Measurements from ENCODE around the gene CAMK4.
A peak's percentile ranks its signal among the peaks of the same experiment; 100 is the strongest.

The CAMK4 gene

GRCh38 chr5:111514087-111514486 is 289.9 kb downstream of the CAMK4 start:
- H3K27ac ChIP-seq (ENCODE audit: low read depth, low read length) = no peak overlapping the region
- peak overlapping the region; percentile 4; the same call in 1 of the 2 replicates for H3K9ac ChIP-seq (ENCODE audit: low read depth, low read length)
- WGBS = no CpG with 5 or more reads among the region's 3 CpGs
- no peaks in the 10 kb centered on the region for H3K36me3 ChIP-seq (ENCODE audit: insufficient read depth, low read length)
- peaks cover 35% of the 10 kb centered on the region for H3K4me1 ChIP-seq (ENCODE audit: insufficient read depth, low read length)
- H3K4me3 ChIP-seq (ENCODE audit: low read length) = no peak overlapping the region
- no peaks in the 10 kb centered on the region for H3K27me3 ChIP-seq (ENCODE audit: insufficient read depth, low read length)
- H3K9me3 ChIP-seq (ENCODE audit: insufficient read depth, low read depth, low read length) = no peaks in the 10 kb centered on the region

- peaks cover 11% of the 10 kb centered on the region for H3K4me1 ChIP-seq (ENCODE audit: insufficient read depth, low read length)
- WGBS = 95% methylated on average over 5 of the region's 5 CpGs
- H3K4me3 ChIP-seq (ENCODE audit: low read length) = no peak overlapping the region
- no peak overlapping the region for H3K27ac ChIP-seq (ENCODE audit: low read depth, low read length)
- no peaks in the 10 kb centered on the region for H3K36me3 ChIP-seq (ENCODE audit: insufficient read depth, low read length)
- no peak overlapping the region for H3K9ac ChIP-seq (ENCODE audit: low read depth, low read length)
- no peaks in the 10 kb centered on the region for H3K9me3 ChIP-seq (ENCODE audit: insufficient read depth, low read depth, low read length)
- H3K27me3 ChIP-seq (ENCODE audit: insufficient read depth, low read length) = no peaks in the 10 kb centered on the region
These were observed 293.8 kb downstream of the CAMK4 start for GRCh38 chr5:111517853-111518501.

- Histone ChIP-seq H3K9ac (ENCODE audit: low read depth, low read length) (no peak overlapping the region), H3K27ac (ENCODE audit: low read depth, low read length) (no peak overlapping the region), H3K27me3 (ENCODE audit: insufficient read depth, low read length) (no peaks in the 10 kb centered on the region), H3K4me1 (ENCODE audit: insufficient read depth, low read length) (peaks cover 4% of the 10 kb centered on the region; the same call in 1 of the 2 replicates), H3K9me3 (ENCODE audit: insufficient read depth, low read depth, low read length) (no peaks in the 10 kb centered on the region), H3K36me3 (ENCODE audit: insufficient read depth, low read length) (no peaks in the 10 kb centered on the region), H3K4me3 (ENCODE audit: low read length) (no peak overlapping the region)
- 95% methylated on average over 2 of the region's 2 CpGs for WGBS
These were observed 294.6 kb downstream of the CAMK4 start for GRCh38 chr5:111518777-111519176.

GRCh38 chr5:111520908-111521307 is 296.7 kb downstream of the CAMK4 start:
- H3K9ac ChIP-seq (ENCODE audit: low read depth, low read length) = no peak overlapping the region
- H3K4me1 ChIP-seq (ENCODE audit: insufficient read depth, low read length) = no peaks in the 10 kb centered on the region
- 99% methylated on average over 3 of the region's 3 CpGs for WGBS
- no peaks in the 10 kb centered on the region for H3K27me3 ChIP-seq (ENCODE audit: insufficient read depth, low read length)
- H3K36me3 ChIP-seq (ENCODE audit: insufficient read depth, low read length) = no peaks in the 10 kb centered on the region
- H3K4me3 ChIP-seq (ENCODE audit: low read length) = no peak overlapping the region
- no peaks in the 10 kb centered on the region for H3K9me3 ChIP-seq (ENCODE audit: insufficient read depth, low read depth, low read length)
- no peak overlapping the region for H3K27ac ChIP-seq (ENCODE audit: low read depth, low read length)

- H3K27me3 ChIP-seq (ENCODE audit: insufficient read depth, low read length) = no peaks in the 10 kb centered on the region
These were observed 303.9 kb downstream of the CAMK4 start for GRCh38 chr5:111528056-111528455.

GRCh38 chr5:111530298-111530740 is 306.1 kb downstream of the CAMK4 start:
- Histone ChIP-seq H3K36me3 (ENCODE audit: insufficient read depth, low read length) (no peaks in the 10 kb centered on the region), H3K27me3 (ENCODE audit: insufficient read depth, low read length) (no peaks in the 10 kb centered on the region), H3K4me3 (ENCODE audit: low read length) (no peak overlapping the region), H3K27ac (ENCODE audit: low read depth, low read length) (no peak overlapping the region), H3K9me3 (ENCODE audit: insufficient read depth, low read depth, low read length) (no peaks in the 10 kb centered on the region), H3K4me1 (ENCODE audit: insufficient read depth, low read length) (no peaks in the 10 kb centered on the region), H3K9ac (ENCODE audit: low read depth, low read length) (no peak overlapping the region)
- 82% methylated on average over 9 of the region's 10 CpGs for WGBS

More at GRCh38 chr5:111528056-111528455, 303.9 kb downstream of the CAMK4 start:
- 94% methylated on average over 2 of the region's 3 CpGs for whole genome bisulfite sequencing
- Histone ChIP-seq H3K36me3 (ENCODE audit: insufficient read depth, low read length) (no peaks in the 10 kb centered on the region), H3K9ac (ENCODE audit: low read depth, low read length) (no peak overlapping the region), H3K4me3 (ENCODE audit: low read length) (no peak overlapping the region), H3K9me3 (ENCODE audit: insufficient read depth, low read depth, low read length) (no peaks in the 10 kb centered on the region), H3K27ac (ENCODE audit: low read depth, low read length) (no peak overlapping the region), H3K4me1 (ENCODE audit: insufficient read depth, low read length) (no peaks in the 10 kb centered on the region)

GRCh38 chr5:111532886-111533582 is 308.9 kb downstream of the CAMK4 start:
- H3K27ac ChIP-seq (ENCODE audit: low read depth, low read length) = no peak overlapping the region
- H3K9me3 ChIP-seq (ENCODE audit: insufficient read depth, low read depth, low read length) = no peaks in the 10 kb centered on the region
- no peaks in the 10 kb centered on the region for H3K27me3 ChIP-seq (ENCODE audit: insufficient read depth, low read length)
- H3K4me1 ChIP-seq (ENCODE audit: insufficient read depth, low read length) = no peaks in the 10 kb centered on the region
- no peak overlapping the region for H3K9ac ChIP-seq (ENCODE audit: low read depth, low read length)
- WGBS = 88% methylated on average over 2 of the region's 5 CpGs
- no peak overlapping the region for H3K4me3 ChIP-seq (ENCODE audit: low read length)
- no peaks in the 10 kb centered on the region for H3K36me3 ChIP-seq (ENCODE audit: insufficient read depth, low read length)

- no peaks in the 10 kb centered on the region for H3K9me3 ChIP-seq (ENCODE audit: insufficient read depth, low read depth, low read length)
- WGBS = 93% methylated on average over 1 of the region's 1 CpG
- no peaks in the 10 kb centered on the region for H3K27me3 ChIP-seq (ENCODE audit: insufficient read depth, low read length)
- H3K9ac ChIP-seq (ENCODE audit: low read depth, low read length) = no peak overlapping the region
- no peak overlapping the region for H3K4me3 ChIP-seq (ENCODE audit: low read length)
- H3K27ac ChIP-seq (ENCODE audit: low read depth, low read length) = no peak overlapping the region
- no peaks in the 10 kb centered on the region for H3K36me3 ChIP-seq (ENCODE audit: insufficient read depth, low read length)
- H3K4me1 ChIP-seq (ENCODE audit: insufficient read depth, low read length) = no peaks in the 10 kb centered on the region
These were observed 311.8 kb downstream of the CAMK4 start for GRCh38 chr5:111535879-111536549.

GRCh38 chr5:111537141-111538024 is 313.2 kb downstream of the CAMK4 start:
- no peaks in the 10 kb centered on the region for H3K9me3 ChIP-seq (ENCODE audit: insufficient read depth, low read depth, low read length)
- no peak overlapping the region for H3K27ac ChIP-seq (ENCODE audit: low read depth, low read length)
- no peaks in the 10 kb centered on the region for H3K27me3 ChIP-seq (ENCODE audit: insufficient read depth, low read length)
- no peak overlapping the region for H3K4me3 ChIP-seq (ENCODE audit: low read length)
- H3K36me3 ChIP-seq (ENCODE audit: insufficient read depth, low read length) = no peaks in the 10 kb centered on the region
- H3K9ac ChIP-seq (ENCODE audit: low read depth, low read length) = no peak overlapping the region
- H3K4me1 ChIP-seq (ENCODE audit: insufficient read depth, low read length) = no peaks in the 10 kb centered on the region
- WGBS = 94% methylated on average over 1 of the region's 1 CpG
